ENCODE results near the gene CLCN7.

Gene CLCN7

DNA sequence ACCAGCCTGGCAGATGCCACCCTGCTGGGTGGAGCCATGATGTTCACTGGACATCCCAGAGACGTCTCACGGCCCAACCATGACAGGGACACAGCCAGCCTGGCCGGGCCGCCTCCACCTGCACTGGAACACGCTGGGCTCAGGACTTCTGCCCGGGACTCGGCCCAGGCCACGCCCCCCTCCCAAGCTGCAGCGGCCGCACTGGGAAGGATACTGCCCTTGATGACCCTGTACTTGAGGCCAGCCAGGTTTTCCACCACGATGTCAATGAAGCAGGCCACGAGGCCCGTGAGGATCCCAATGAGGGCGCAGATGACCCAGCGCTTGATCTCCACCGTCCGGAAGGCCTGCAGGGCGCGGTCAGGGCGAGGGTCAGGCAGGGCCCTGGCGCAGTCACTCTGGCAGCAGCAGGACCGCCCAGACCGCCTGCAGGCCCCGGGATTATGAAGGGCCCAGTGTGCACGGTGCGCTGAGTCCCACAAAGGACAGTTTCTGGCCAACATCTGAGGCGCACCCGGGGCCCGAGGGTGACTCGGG lies 14.2 kb downstream of the CLCN7 start:
- DNase-seq, result no peak

DNA sequence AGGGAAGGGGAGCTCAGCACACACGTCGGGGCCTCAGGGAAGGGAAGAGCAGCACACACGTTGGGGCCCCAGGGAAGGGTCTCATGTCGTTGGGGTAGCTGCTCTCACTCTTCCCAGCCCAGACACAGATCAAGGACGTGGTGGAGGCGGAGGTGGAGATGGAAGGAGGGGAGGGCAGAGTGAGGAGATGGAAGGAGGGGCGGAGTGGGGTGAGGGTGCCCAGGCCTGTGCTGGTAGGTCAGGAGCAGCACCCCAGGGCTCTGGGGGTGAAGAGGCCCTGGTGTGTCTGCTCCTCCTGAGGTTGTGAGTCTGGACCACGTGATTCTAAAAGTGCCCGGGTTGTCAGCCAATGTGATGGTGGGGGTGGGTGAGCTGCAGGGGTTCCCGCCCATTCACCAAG lies 14.9 kb downstream of the CLCN7 start:
- no peak for DNase-seq

DNA sequence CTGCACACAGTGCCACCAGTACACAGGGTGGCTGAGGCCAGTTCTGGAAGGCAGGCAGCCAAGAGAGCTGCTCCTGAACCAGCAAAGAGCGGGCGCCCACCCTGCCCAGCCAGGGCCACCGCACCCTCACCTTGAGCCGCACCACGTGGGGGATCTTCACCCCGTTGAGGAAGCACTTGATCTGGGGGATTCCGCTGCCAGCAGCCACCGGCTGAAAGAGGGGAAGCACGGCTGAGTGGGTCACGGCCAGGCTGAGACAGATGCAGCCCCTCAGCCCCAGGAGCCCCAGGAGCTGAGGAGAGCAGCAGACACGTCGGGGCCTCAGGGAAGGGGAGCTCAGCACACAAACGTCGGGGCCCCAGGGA lies 15.9 kb downstream of the CLCN7 start:
- no peak for DNase-seq

DNA sequence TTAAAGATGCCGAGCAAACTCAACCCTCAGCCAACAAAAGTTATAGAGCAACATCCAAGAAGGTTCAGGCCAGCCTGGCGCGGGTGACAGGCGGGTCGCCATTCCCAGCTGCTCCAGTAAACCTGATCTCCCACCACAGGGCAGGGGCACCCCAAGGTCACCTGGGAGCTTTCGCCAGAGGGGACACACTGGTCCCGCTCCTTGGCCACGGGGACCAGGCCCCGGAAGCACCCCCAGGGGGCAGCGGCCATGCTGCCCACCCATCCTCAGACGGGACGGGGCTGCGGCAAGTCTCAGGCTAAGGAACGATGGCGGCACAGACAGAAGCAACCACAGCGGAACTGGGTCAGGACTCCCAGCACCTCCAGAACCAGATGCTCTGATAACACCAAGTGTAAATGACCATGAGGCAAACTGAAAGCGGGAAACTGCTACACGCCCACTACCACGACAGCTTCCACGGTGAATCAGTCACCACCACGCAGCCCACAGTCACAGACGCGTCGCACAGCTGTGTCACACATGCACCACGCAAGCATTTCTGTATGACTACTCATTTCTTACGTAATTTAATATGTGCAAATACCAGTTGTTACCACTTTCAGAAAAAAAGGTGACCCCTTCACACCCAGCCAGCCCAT lies 16.4 kb downstream of the CLCN7 start:
- no peak for DNase-seq

DNA sequence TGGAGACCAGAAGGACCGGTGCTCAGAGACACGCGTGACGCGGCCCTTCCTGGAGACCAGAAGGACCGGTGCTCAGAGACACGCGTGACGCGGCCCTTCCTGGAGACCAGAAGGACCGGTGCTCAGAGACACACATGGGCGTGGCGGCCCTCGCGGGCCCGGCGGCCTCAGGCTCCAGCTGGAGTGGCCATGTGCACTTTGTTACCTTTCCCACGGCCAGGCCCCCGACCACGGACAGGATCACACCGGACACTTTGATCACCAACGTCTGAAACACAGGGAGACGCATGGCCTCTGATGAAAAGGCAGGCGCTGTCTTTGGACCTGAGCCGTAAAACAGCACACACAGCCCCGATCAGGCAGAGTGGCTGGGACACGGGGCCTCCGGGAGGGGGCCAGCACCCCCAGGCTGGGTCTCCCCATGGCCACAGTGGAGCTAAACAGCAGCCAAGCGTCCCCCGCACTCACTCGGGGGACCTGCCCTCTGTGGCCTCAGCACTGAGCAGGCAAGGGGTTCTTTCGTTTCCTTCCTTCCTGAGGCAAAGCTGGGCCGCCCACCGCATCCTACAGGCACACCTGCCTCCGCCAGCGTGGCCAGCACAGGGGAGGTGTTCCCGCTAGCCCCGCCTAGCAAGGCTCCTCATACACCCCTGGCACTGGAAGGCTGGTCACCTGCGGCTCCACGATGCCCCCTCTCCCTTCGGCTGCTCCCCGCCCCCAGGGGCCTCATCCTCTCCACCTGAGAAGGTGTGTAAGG lies 17.2 kb downstream of the CLCN7 start:
- no peak for DNase-seq

- no peak for DNase-seq
Observed at GRCh38 chr16:1456951-1457350, 17.9 kb downstream of the CLCN7 start.

GRCh38 chr16:1455190-1456171 lies 19.3 kb downstream of the CLCN7 start:
- DNase-seq, result no peak

- no peak for DNase-seq
Observed at GRCh38 chr16:1454561-1454960, 20.3 kb downstream of the CLCN7 start.

GRCh38 chr16:1453316-1453715 lies 21.5 kb downstream of the CLCN7 start:
- DNase-seq, result no peak

DNA sequence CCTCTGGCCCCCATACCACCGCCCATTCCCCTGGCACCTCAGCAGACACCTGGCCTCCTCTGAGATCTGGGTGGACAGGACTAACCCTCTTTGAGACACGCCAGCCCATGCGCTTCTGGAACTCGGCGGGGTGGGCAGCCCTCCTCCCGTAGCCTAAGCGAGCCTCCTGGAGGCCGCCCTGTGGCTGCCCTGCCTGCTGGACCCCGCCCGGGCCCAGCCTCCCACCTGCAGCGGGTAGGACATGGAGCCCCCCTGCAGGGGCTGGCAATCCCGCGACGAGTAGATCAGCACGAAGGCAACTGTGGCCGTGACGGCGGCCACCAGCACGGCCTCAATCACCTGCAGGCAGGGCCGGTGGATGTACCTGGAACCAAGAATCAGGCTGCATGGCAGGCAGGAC lies 22.3 kb downstream of the CLCN7 start:
- DNase-seq, result no peak

DNA sequence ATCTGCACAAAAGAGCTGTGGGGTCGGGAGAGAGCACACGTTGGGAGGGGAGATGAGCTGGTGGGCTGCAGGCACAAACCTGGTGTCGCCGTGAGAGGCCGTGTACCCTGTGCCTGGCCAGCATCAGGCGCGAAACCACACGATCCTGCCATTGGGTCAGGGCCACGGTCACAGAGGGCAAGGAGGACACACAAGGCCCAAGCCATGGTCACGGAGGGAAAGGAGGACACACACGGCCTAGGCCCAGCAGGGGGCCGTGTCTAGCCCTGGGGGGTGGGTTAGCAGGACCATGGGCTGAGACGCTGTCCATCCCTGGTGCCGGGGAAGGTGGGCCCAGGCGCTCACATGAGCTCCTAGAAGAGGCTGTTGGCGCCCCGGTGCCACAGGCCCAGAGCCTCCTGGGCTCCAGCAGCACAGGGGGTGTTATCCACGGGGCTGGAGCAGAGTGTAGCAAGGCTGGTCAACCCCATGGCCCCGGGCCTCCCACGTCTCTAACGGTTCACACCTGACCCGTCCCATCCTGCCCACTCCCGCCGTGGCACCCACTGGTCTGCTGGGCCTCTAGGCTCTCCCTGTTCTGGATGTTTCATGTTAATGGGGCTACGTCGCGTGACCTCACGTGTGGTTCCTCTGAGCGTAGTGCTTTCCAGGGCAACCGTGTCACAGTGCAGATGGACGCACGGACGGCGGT lies 23.0 kb downstream of the CLCN7 start:
- DNase-seq, result no peak

DNA sequence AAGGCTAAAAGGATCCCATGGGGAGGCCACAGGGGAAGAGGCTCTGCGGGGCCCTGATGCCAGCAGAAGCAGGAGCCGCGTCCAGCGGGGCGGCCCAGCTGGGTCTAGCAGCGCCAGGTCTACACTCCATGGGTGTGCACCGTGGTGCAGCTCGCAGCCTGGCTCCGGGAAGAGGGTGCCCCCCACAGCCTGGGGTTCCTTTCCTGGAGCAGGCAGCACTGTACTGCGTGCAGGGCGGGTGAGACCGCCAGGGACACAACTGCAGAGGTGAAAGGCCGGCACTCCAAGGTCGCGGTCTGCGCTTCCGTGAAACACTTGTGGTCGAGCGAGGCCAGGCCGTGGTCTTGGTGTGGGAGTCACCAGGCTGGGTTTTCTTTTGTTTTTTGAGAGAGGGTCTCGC lies 24.0 kb downstream of the CLCN7 start:
- DNase-seq, result no peak

DNA sequence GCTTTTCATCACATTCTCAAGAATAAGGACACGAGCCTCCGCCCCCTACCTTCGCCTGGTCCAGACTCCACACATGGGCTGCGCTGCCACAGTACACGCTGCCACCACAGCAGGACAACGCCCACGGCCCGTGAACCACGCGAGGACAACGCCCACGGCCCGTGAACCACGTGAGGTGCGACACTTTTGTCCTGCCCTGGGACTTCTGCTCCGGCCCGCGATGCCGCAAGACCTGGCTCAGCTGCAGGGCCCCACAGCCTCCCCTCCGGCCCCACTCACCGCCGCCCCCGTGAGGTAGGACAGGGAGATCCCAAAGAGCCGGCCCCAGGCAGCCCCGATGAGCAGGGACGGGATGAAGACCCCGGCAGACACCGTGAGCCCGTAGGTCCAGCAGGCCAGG lies 24.6 kb downstream of the CLCN7 start:
- DNase-seq, result no peak

GRCh38 chr16:1449201-1449788 lies 25.5 kb downstream of the CLCN7 start:
- DNase-seq, result no peak

DNA sequence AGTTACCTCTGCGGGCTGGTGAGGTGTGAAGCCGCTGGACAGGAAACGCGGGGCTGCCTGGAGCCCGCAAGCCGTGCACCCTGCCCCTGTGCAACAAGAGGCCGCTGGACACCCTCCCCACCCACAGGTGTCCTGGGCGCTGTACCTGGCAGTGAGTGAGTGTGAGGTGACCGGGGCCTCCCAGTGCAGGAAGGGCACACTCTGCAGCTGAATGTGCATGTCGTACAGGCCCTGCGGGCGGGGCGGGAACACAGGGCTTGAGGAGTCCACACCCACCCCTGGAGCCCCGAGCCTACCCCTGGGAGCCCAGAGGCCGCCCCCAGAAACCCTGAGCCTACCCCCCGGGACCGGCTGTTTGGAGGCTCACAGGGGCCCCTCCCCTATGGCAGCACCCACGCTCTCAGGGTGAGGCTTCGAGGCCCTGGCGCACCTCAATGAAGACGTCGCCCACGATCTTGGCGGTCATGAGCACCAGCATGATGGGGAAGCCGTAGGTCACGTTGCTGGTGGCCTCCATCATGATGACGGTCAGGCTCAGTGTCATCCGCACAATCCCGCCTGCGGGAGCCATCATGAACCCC lies 26.2 kb downstream of the CLCN7 start:
- DNase-seq, result no peak

DNA sequence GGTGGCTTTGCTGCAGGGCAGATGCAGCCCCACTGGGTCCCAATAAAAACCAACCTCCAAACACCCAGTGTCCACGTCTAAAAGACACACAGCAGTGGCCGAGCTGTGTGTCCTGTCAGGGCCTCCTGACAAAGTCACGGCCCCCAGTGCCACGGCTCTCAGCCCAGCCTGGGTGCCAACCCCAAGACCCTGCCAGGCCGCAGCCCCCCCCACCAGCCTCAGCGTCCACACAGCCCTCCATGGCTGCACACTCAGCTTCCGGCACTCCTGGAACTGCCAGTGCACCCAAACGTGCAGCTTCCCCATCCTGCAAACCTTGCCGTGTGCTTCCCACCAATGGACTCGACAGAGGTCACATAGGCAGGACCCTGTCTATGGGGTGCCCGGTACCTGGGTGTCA lies 26.9 kb downstream of the CLCN7 start:
- no peak for DNase-seq

- DNase-seq, result no peak
Observed at GRCh38 chr16:1446296-1447080, 28.3 kb downstream of the CLCN7 start.

- DNase-seq, result no peak
Observed at GRCh38 chr16:1445518-1446203, 29.2 kb downstream of the CLCN7 start.

DNA sequence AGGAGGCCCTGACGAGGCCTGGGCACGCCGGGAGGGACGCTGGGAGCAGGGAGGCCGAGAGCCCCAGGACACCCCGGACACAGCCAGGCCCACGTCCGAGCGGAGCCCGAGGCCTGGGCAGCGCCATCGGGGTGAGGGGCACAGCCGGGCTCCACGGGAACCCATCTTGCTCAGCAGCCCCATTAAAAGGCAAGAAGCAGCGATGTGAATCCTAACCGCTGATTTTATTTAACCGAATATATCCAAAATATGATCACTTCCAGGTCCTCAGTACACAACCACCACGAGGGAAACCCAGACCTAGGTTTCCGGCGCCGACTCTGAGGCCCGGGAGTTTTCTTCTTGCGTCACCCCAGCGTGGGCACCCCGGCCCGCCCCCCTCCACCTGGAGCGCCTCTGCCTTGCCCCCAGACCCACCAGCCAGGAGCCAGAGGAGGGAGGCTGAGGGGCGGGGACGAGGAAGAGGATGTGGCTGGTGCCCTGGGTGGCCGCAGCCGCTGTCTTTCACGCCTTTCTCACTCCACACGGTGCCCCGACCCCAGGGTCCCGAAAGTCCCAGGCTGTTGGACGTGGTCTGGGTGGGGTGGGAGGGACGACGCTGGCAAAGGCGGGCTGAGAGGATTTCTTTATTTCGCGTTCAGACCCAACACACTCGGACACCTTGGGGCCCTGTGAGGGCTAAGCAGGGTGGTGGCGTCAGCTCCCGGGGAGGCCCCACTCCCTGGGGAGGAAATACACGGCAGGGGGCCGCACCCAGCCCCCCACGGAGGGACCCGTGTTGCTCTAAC lies 29.9 kb downstream of the CLCN7 start:
- DNase-seq, result no peak
